ENCODE results near the gene OR1N2. TPM values are rescaled to one million over a fixed set of nuclear protein-coding genes. Genes with fewer than 3 reads are reported as not detected.
"Not testable (repeated sequence)": the region's sequence is repeated elsewhere in the genome, so short reads cannot be mapped to it uniquely, and the experiment has no call there.

Gene OR1N2
- total RNA-seq, 1 donor from 2014 or later, result not detected

- TF ChIP-seq, protein P1, sequence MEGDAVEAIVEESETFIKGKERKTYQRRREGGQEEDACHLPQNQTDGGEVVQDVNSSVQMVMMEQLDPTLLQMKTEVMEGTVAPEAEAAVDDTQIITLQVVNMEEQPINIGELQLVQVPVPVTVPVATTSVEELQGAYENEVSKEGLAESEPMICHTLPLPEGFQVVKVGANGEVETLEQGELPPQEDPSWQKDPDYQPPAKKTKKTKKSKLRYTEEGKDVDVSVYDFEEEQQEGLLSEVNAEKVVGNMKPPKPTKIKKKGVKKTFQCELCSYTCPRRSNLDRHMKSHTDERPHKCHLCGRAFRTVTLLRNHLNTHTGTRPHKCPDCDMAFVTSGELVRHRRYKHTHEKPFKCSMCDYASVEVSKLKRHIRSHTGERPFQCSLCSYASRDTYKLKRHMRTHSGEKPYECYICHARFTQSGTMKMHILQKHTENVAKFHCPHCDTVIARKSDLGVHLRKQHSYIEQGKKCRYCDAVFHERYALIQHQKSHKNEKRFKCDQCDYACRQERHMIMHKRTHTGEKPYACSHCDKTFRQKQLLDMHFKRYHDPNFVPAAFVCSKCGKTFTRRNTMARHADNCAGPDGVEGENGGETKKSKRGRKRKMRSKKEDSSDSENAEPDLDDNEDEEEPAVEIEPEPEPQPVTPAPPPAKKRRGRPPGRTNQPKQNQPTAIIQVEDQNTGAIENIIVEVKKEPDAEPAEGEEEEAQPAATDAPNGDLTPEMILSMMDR (conservative IDR thresholded peaks at IDR 0.05), result no peak
- no peak for DNase-seq (ENCODE audit: low read depth, low spot score)
- Mint-ChIP-seq H3K9me3 (peaks cover 23% of the 10 kb centered on the region), H3K4me3 (no peak overlapping the region), H3K36me3 (ENCODE audit: low read depth) (no peaks in the 10 kb centered on the region), H3K4me1 (no peaks in the 10 kb centered on the region), H3K27ac (ENCODE audit: unreplicated experiment) (no peak overlapping the region), H3K27me3 (ENCODE audit: low read depth) (peaks cover 7% of the 10 kb centered on the region)
These were observed 19.5 kb downstream of the OR1N2 start for GRCh38 chr9:122572456-122572855.

- Mint-ChIP-seq H3K9me3 (peaks cover 9% of the 10 kb centered on the region), H3K4me1 (no peaks in the 10 kb centered on the region), H3K36me3 (ENCODE audit: low read depth) (no peaks in the 10 kb centered on the region), H3K4me3 (no peak overlapping the region), H3K27ac (ENCODE audit: unreplicated experiment) (no peak overlapping the region), H3K27me3 (ENCODE audit: low read depth) (no peaks in the 10 kb centered on the region)
- TF ChIP-seq, protein P1 (conservative IDR thresholded peaks at IDR 0.05), result no peak
- DNase-seq (ENCODE audit: low read depth, low spot score), result no peak
These were observed 27.0 kb downstream of the OR1N2 start for GRCh38 chr9:122579874-122580273.

DNA sequence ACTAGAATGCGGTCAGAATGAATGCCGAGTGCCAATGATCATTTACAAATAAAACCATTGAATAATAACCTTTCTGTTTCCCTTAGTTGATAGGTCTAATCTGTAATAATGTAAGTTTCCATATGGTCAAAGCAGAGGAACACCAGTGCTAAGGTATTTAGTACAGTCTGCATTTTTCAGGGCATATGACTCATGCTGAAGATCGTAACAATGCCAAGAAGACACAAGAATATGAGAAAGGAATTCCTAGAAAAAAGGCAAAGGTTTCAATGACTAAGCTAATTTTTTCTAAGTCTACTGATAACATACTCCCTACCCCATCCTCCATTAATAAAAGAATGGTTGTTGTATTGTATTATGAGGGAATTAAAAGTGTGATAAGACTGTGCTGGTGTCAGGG is 27.4 kb downstream of the OR1N2 start:
- DNase-seq (ENCODE audit: low read depth, low spot score), result no peak
- Mint-ChIP-seq H3K9me3 (peaks cover 9% of the 10 kb centered on the region), H3K27me3 (ENCODE audit: low read depth) (no peaks in the 10 kb centered on the region), H3K36me3 (ENCODE audit: low read depth) (no peaks in the 10 kb centered on the region), H3K4me3 (no peak overlapping the region), H3K4me1 (no peaks in the 10 kb centered on the region), H3K27ac (ENCODE audit: unreplicated experiment) (no peak overlapping the region)
- TF ChIP-seq, protein P1 (conservative IDR thresholded peaks at IDR 0.05), result no peak

DNA sequence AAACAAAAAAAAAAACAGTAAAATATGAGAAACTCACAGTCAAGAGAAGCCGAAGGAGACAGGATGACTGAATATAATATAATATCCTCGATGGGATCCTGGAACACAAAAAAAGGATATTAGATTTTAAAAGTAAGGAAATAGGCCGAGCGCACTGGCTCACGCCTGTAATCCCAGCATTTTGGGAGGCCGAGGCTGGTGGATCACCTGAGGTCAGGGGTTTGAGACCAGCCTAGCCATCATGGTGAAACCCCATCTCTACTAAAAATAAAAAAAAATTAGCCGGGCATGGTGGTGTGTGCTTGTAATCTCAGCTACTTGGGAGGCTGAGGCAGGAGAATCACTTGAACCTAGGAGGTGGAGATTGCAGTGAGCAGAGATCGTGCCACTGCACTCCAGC is 30.4 kb downstream of the OR1N2 start, which contains the start of gene OR1L8:
TSS of gene OR1L8 (minus strand) at position 101 of the 400 bp plus-strand sequence. CDS start 14,907 bp downstream, outside the sequence.
- not testable (repeated sequence) for H3K9me3 Mint-ChIP-seq; H3K27ac Mint-ChIP-seq (ENCODE audit: unreplicated experiment)

More for the DNA sequence above, 30.4 kb downstream of the OR1N2 start, which contains the start of gene OR1L8:
- DNase-seq (ENCODE audit: low read depth, low spot score); H3K4me1 Mint-ChIP-seq; H3K4me3 Mint-ChIP-seq; H3K36me3 Mint-ChIP-seq (ENCODE audit: low read depth); H3K27me3 Mint-ChIP-seq (ENCODE audit: low read depth): not testable (repeated sequence)

Other genes starting within 250 kb of the OR1N2 start
- gene PTGS1, start 182.1 kb upstream of the OR1N2 start, total RNA-seq, result 0.16 and 0.37 TPM in 2 replicates
- gene OR1J1, start 75.2 kb upstream of the OR1N2 start, total RNA-seq, result not detected in 2 replicates
- gene OR1J2, start 42.3 kb upstream of the OR1N2 start, total RNA-seq, result not detected in 2 replicates
- not detected in 2 replicates for gene OR1J4, start 34.0 kb upstream of the OR1N2 start, total RNA-seq
- gene OR1N1, start 25.8 kb upstream of the OR1N2 start, total RNA-seq, result not detected in 2 replicates
- gene OR1L8, start 30.3 kb downstream of the OR1N2 start, total RNA-seq, result not detected in 2 replicates
- not detected in 2 replicates for gene OR1Q1, start 61.6 kb downstream of the OR1N2 start, total RNA-seq
- gene OR1B1, start 104.5 kb downstream of the OR1N2 start, total RNA-seq, result not detected in 2 replicates
- not detected in 2 replicates for gene OR1L1, start 108.6 kb downstream of the OR1N2 start, total RNA-seq
- gene OR1L3, start 122.0 kb downstream of the OR1N2 start, total RNA-seq, result not detected in 2 replicates
- not detected in 2 replicates for gene OR1L4, start 170.9 kb downstream of the OR1N2 start, total RNA-seq
- gene OR1L6, start 189.2 kb downstream of the OR1N2 start, total RNA-seq, result not detected in 2 replicates
- gene OR5C1, start 235.8 kb downstream of the OR1N2 start, total RNA-seq, result not detected in 2 replicates
- gene OR1K1, start 247.0 kb downstream of the OR1N2 start, total RNA-seq, result not detected in 2 replicates